NT2/D1 (cell line): ENCODE data around the gene TNFSF11.

Source experiments
- DNase-seq: peaks from one replicate; pipeline ENCODE4 v3.0.0-alpha.2; 2011; ENCODE audit warnings: low read depth, low spot score
- H3K27me3 ChIP-seq: 2 replicates; pipeline ENCODE4 v1.6.0; 2011; ENCODE audit warnings: mild to moderate bottlenecking; ENCODE audit not compliant: insufficient read length, insufficient read depth
- H3K36me3 ChIP-seq: 2 replicates; pipeline ENCODE4 v1.6.1; 2011; ENCODE audit warnings: mild to moderate bottlenecking, low read length, mixed read lengths; ENCODE audit not compliant: insufficient read depth, insufficient read length
- H3K4me1 ChIP-seq: 2 replicates; pipeline ENCODE4 v1.5.1; 2011; ENCODE audit not compliant: insufficient read depth, insufficient read length
- H3K4me3 ChIP-seq: 2 replicates; pipeline ENCODE4 v1.5.1; 2011; ENCODE audit warnings: low read depth; ENCODE audit not compliant: insufficient read length
- H3K9ac ChIP-seq: 2 replicates; pipeline ENCODE4 v1.6.0; 2011; ENCODE audit warnings: low read depth; ENCODE audit not compliant: insufficient read length
- H3K9me3 ChIP-seq: 2 replicates; pipeline ENCODE4 v1.5.1; 2011; ENCODE audit warnings: mild to moderate bottlenecking, low read length; ENCODE audit not compliant: insufficient read depth
- SUZ12 ChIP-seq: IDR thresholded peaks from 2 replicates; pipeline ENCODE4 v1.6.1; 2011; ENCODE audit not compliant: insufficient read length, insufficient read depth; ENCODE audit errors: extremely low read depth
- YY1 ChIP-seq: IDR thresholded peaks from 2 replicates; pipeline ENCODE4 v1.6.1; 2011; ENCODE audit not compliant: insufficient read length, insufficient read depth
- ZNF274 ChIP-seq: IDR thresholded peaks from 2 replicates; pipeline ENCODE4 v1.6.1; 2011; ENCODE audit warnings: mild to moderate bottlenecking, low read depth, low read length

Gene TNFSF11

DNA sequence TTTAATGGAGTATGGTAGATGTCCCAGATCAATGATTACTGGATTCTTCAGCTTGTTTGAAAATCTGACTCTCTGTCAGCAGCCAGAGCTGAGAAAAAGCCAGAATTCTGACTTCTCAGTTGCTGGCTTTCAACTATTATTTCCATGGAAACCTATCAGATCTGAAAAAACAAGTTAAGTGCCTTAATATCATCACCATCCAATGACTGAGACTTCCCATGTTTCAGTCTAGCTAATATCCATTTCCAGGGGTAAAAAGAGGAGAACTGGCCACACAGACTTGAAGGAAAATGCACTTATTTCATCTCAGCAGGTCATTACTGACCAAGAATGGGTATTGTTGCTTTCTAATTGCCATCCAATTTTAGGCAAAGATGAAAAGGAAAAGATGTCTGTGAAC is 75.2 kb downstream of the TNFSF11 start:
- no peak overlapping the region for H3K9ac ChIP-seq
- H3K4me1 ChIP-seq, result no peaks in the 10 kb centered on the region
- DNase-seq, result no peak
- TF ChIP-seq ZNF274 (no peak), YY1 (no peak), SUZ12 (no peak)
- no peaks in the 10 kb centered on the region for H3K27me3 ChIP-seq
- H3K4me3 ChIP-seq, result no peak overlapping the region
- no peaks in the 10 kb centered on the region for H3K36me3 ChIP-seq
- no peaks in the 10 kb centered on the region for H3K9me3 ChIP-seq

DNA sequence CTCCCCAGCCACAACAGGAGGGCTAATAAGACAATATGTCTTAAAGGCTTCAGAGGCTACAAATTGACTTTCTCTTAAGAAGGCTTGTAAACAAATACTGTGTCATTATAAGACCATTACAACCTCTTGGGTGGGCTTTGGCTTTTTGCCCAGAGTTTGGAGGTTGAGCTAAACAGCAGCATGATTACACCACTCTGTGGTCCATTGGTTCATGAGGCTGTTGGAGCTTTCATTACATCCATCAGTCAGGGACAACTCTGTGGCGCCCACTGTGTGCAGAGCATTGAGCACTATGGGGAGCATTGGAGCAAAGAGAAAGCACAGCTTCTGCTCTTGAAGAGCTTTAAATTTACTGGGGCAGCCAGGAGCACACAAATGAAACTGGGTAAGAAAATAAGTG is 75.9 kb downstream of the TNFSF11 start:
- DNase-seq, result no peak
- no peaks in the 10 kb centered on the region for H3K27me3 ChIP-seq
- TF ChIP-seq ZNF274 (no peak), YY1 (no peak)
- H3K4me1 ChIP-seq, result no peaks in the 10 kb centered on the region
- no peak overlapping the region for H3K4me3 ChIP-seq
- H3K9me3 ChIP-seq, result no peaks in the 10 kb centered on the region
- no peak overlapping the region for H3K9ac ChIP-seq
- no peaks in the 10 kb centered on the region for H3K36me3 ChIP-seq

DNA sequence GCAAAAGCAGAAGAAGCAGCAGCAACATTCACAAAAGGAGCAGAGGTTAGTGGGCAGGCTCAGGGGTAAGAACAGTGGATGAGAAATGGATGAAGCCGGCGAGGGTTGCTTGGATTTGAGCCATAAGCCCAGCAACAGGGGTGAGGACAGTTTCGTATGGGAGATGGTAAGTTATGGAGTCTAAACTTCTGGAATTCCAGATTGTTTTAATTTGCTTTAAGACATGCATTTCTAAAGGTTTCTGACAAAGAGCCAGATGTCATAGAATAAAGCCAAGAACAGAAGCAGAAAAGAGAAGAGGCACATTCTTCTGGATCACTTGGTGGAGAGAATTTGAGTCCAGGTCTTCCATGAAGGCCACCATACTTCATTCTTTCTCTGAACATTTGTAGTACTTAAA is 76.6 kb downstream of the TNFSF11 start:
- TF ChIP-seq SUZ12 (no peak), ZNF274 (no peak), YY1 (no peak)
- no peak overlapping the region for H3K4me3 ChIP-seq
- H3K36me3 ChIP-seq, result no peaks in the 10 kb centered on the region
- no peak for DNase-seq
- H3K9ac ChIP-seq, result no peak overlapping the region
- H3K9me3 ChIP-seq, result no peaks in the 10 kb centered on the region
- H3K27me3 ChIP-seq, result no peaks in the 10 kb centered on the region
- H3K4me1 ChIP-seq, result no peaks in the 10 kb centered on the region

DNA sequence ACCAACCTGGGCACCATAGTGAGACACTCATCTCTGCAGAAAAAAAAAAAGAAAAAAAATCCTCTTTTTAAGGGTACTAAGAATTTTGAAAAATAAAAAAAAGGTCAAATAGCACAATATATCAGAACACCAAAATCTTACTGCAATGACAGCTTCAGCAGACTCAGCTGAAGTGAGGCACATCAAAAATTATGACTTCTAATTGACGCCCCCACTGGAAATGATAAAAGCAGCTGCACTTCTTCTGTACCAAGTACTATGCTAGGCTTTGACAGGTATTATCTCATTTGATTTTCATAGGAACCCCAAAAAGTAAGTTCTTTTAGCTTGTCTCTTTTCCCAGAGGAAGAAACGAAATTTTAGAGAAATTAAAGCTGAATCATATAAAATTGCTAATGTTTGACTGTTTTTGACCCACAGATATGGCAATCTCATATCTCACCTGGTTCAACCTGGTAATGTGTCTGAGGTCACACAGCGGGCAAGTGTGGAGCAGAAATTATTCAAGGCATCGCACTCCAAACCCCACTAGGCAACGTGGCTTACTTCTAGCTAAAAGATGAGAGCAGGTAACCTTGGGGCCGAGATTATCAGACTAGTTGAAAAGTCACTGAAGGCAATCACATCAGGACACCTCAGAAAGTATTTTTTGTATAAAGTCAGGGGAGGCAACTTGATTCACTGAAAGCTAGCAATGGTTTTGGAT is 78.1 kb downstream of the TNFSF11 start:
- no peaks in the 10 kb centered on the region for H3K9me3 ChIP-seq
- TF ChIP-seq YY1 (no peak), SUZ12 (no peak), ZNF274 (no peak)

DNA sequence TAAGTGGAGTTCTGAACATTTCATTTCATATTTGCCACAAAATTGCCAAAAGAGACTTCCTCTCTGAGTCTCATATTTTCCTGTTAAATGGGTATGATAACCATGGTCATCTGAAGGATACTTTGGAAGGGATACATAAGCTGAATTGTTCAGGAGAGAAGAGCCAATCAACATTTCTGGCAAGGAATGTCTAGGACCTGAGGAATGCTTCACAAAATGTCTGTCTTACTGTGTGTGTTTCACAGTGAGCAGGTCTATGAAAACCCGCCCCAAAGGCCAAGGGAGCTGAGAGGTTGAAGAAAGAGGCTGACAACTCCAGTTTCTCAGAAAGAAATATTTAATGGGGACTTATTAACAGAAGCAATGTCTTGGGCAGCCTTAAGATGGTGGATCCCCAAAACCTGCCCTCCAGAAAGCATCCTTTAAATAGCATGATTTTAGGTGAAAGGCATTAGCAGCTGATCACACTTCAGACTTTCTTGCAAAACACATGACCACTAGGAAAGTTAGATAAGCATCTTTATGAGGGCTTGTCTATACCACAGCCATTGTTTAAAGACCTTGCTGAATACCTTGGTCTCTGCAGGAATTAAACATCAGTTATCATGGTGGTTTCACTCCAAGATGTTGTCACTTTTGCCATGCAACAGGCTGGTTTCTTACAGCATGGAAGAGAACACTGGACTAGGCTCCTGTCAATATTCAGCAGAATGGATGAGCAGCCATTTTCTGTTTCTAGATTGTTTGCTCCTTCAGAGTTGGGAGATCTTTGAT is 78.9 kb downstream of the TNFSF11 start:
- H3K36me3 ChIP-seq, result no peaks in the 10 kb centered on the region
- no peak overlapping the region for H3K4me3 ChIP-seq
- no peaks in the 10 kb centered on the region for H3K4me1 ChIP-seq
- no peak for DNase-seq
- TF ChIP-seq SUZ12, result no peak
- TF ChIP-seq ZNF274, result no peak
- no peak for TF ChIP-seq YY1
- H3K9me3 ChIP-seq, result no peaks in the 10 kb centered on the region
- H3K27me3 ChIP-seq, result no peaks in the 10 kb centered on the region
- H3K9ac ChIP-seq, result no peak overlapping the region

More for the DNA sequence above, 78.1 kb downstream of the TNFSF11 start:
- DNase-seq, result no peak
- H3K4me3 ChIP-seq, result no peak overlapping the region
- no peaks in the 10 kb centered on the region for H3K4me1 ChIP-seq
- H3K36me3 ChIP-seq, result no peaks in the 10 kb centered on the region
- no peaks in the 10 kb centered on the region for H3K27me3 ChIP-seq
- no peak overlapping the region for H3K9ac ChIP-seq

DNA sequence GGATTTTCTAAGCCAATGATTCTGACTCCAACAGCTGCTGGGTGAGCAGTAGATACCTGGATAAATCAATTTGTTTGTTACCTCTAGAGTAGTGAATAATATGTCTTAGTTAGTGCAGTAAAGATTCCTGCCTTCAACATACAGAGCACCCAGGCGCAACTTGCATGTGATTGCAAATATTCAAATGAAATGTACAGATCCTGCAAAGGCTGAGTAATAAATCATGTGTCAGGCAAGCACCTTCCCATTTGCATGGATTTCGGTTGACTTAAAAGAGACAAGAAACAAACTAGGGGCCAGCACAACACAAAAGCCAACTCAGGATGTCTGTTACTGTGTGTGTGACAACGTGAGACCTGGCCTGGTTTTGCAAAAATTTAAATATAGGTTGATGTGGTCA is 79.7 kb downstream of the TNFSF11 start:
- Histone ChIP-seq H3K4me1 (no peaks in the 10 kb centered on the region), H3K36me3 (no peaks in the 10 kb centered on the region), H3K27me3 (no peaks in the 10 kb centered on the region), H3K9ac (no peak overlapping the region), H3K9me3 (no peaks in the 10 kb centered on the region), H3K4me3 (no peak overlapping the region)
- DNase-seq, result no peak
- TF ChIP-seq YY1, result no peak
- no peak for TF ChIP-seq ZNF274
- no peak for TF ChIP-seq SUZ12

DNA sequence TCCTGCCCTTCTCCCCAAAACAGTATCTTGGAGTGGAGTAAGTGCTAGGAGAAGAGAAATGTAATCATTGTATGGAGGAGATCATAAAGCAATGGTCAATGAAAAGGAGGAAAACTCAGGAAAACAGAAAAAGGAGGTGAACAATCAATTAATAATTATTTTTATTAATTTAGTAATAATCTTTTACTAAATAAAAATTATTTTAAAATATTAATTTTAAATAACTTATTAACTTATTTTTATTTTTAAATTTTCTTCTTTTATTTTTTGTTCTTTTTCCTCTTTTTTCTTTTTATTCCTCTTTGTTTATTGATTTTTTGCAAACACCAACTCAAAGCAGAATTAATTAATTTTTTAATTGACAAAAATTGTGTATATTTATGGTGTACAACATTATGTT is 80.3 kb downstream of the TNFSF11 start:
- DNase-seq, result no peak
- Histone ChIP-seq H3K36me3 (no peaks in the 10 kb centered on the region), H3K27me3 (no peaks in the 10 kb centered on the region), H3K4me1 (no peaks in the 10 kb centered on the region), H3K9ac (no peak overlapping the region), H3K4me3 (no peak overlapping the region), H3K9me3 (no peaks in the 10 kb centered on the region)
- TF ChIP-seq YY1, result no peak
- no peak for TF ChIP-seq SUZ12
- TF ChIP-seq ZNF274, result no peak
